HFF-Myc (cell line): ENCODE measurements around the gene COG3.
"Not testable (repeated sequence)": the region's sequence is repeated elsewhere in the genome, so short reads cannot be mapped to it uniquely, and the experiment has no call there.

Experiments
- DNase-seq: peaks from one replicate; pipeline ENCODE4 v3.0.0-alpha.2; 2011; ENCODE audit warnings: low read depth; ENCODE audit errors: extremely low read depth
- H3K4me3 ChIP-seq: replicated peaks from 2 replicates; pipeline ENCODE4 v1.5.1; 2011; ENCODE audit warnings: low read depth, mild to moderate bottlenecking, control low read depth, low read length
- CTCF ChIP-seq: IDR thresholded peaks from 2 replicates; pipeline ENCODE4 v1.5.1; 2012; ENCODE audit warnings: mild to moderate bottlenecking, low read depth, low read length, control low read depth; ENCODE audit errors: missing control alignments

Gene COG3

GRCh38 chr13:45464687-45465453, at the start of gene COG3:
TSS of gene COG3 (plus strand) at chr13:45464939. CDS start at chr13:45465037, 98 bp downstream.
- TF ChIP-seq CTCF: peak; percentile 21
- peak within 1 kb of the TSS; percentile 88 for H3K4me3 ChIP-seq
- peak; percentile 93 for DNase-seq

GRCh38 chr13:45415112-45415511, 49.6 kb upstream of the COG3 start:
- DNase-seq: no peak
- no peak for TF ChIP-seq CTCF
- H3K4me3 ChIP-seq: no peak overlapping the region

GRCh38 chr13:45416516-45417128, 48.1 kb upstream of the COG3 start:
- TF ChIP-seq CTCF: no peak
- peak overlapping the region; percentile 65 for H3K4me3 ChIP-seq
- no peak for DNase-seq

GRCh38 chr13:45417790-45418534, 46.8 kb upstream of the COG3 start, which contains the start of gene SLC25A30:
TSS of gene SLC25A30 (minus strand) at chr13:45418373. CDS start at chr13:45411425, 6,948 bp downstream.
- no peak for TF ChIP-seq CTCF
- peak; percentile 56 for DNase-seq
- peak within 1 kb of the TSS; percentile 65 for H3K4me3 ChIP-seq

GRCh38 chr13:45419389-45419788, 45.4 kb upstream of the COG3 start:
- not testable (repeated sequence) for H3K4me3 ChIP-seq, DNase-seq

- no peak for TF ChIP-seq CTCF
- no peak overlapping the region for H3K4me3 ChIP-seq
- DNase-seq: no peak
These were observed 44.8 kb upstream of the COG3 start for GRCh38 chr13:45419945-45420344.
